Endothelial cell of umbilical vein (primary cell): Measurements from ENCODE around the gene MSTO1.

ENCODE experiments used
- CTCF ChIP-seq, 2 donors: IDR thresholded peaks; 1 replicate in 1 of 2; 2 replicates in 1 of 2; pipeline ENCODE4 v1.5.1; 2011; ENCODE audit warnings: low read length in 2 of 2, mild to moderate bottlenecking in 2 of 2, moderate library complexity in 2 of 2, control low read depth in 1 of 2, inconsistent platforms in 1 of 2, low read depth in 1 of 2; ENCODE audit not compliant: insufficient read depth in 1 of 2; ENCODE audit errors: extremely low read depth in 1 of 2
- POLR2A ChIP-seq: IDR thresholded peaks from 2 replicates; pipeline ENCODE4 v1.6.1; 2012; ENCODE audit warnings: low read depth, mild to moderate bottlenecking, control low read depth, low read length
- POLR2AphosphoS5 ChIP-seq: IDR thresholded peaks from 2 replicates; pipeline ENCODE4 v1.6.1; 2012; ENCODE audit warnings: low read depth, mild to moderate bottlenecking, control low read depth, low read length, moderate library complexity; ENCODE audit not compliant: insufficient read depth

- TF ChIP-seq POLR2AphosphoS5: no peak
- no peak for TF ChIP-seq POLR2A
- TF ChIP-seq CTCF (IDR thresholded peaks at IDR 0.05; ENCODE audit: extremely low read depth in 1 of 2, insufficient read depth in 1 of 2, low read depth in 1 of 2, low read length in 2 of 2): no peak
Measured at GRCh38 chr1:155640367-155640766, 30.3 kb downstream of the MSTO1 start.
